Endothelial cell of umbilical vein (primary cell): ENCODE results near the gene PDGFRB. TPM values are rescaled to one million over a fixed set of nuclear protein-coding genes. Genes with fewer than 3 reads are reported as not detected.

Experiments
- BruUV-seq: library from RNA; stranded (reverse); fragments of 400-500 nt; replicated peaks from 2 replicates; lab custom pipeline; 2021; lab: Mats Ljungman, UMichigan
- CTCF ChIA-PET: fragments of 300-600, 350-600 bp; sonication (Branson Sonifier 250); formaldehyde crosslinking; loops from one replicate; lab custom pipeline; 2021; ENCODE audit warnings: antibody characterized with exemption, inconsistent platforms; lab: Charles Lee
- POLR2A ChIA-PET: fragments of 300-600, 350-600 bp; sonication (Branson Sonifier 250); formaldehyde crosslinking; loops from one replicate; lab custom pipeline; 2021; ENCODE audit warnings: antibody characterized with exemption, inconsistent platforms; lab: Charles Lee
- DNase-seq: peaks from one replicate; pipeline ENCODE4 v3.0.0-alpha.2; 2011; ENCODE audit warnings: low read depth, low spot score
- FAIRE-seq: peaks from 2 replicates; lab custom pipeline; 2011; peaks lifted over from hg19 to GRCh38; lab: Jason Lieb, UNC
- H2AFZ ChIP-seq: 2 replicates; pipeline ENCODE4 v1.6.0; 2012; ENCODE audit warnings: low read depth, low read length, control low read depth, inconsistent platforms
- H3K27ac ChIP-seq: 2 replicates; pipeline ENCODE4 v1.5.1; 2011; ENCODE audit warnings: low read depth, mild to moderate bottlenecking, control low read depth, low read length, moderate library complexity; ENCODE audit not compliant: insufficient read depth
- H3K27me3 ChIP-seq, 2 experiments: 2 replicates each; pipeline versions ENCODE4 v1.6.0 to v1.6.1; 2011; ENCODE audit warnings: low read length in 2 of 2, mixed read lengths in 1 of 2; ENCODE audit not compliant: control insufficient read depth in 2 of 2, insufficient read depth in 2 of 2
- H3K36me3 ChIP-seq, 2 experiments: 2 replicates in 1 of 2; 3 replicates in 1 of 2; pipeline ENCODE4 v1.5.1; 2011; ENCODE audit warnings: low read length in 2 of 2, mild to moderate bottlenecking in 1 of 2, moderate library complexity in 1 of 2; ENCODE audit not compliant: control insufficient read depth in 2 of 2, insufficient read depth in 2 of 2; ENCODE audit errors: extremely low read depth in 1 of 2
- H3K4me1 ChIP-seq: 3 replicates; pipeline ENCODE4 v1.5.1; 2011; ENCODE audit warnings: mild to moderate bottlenecking, low read length; ENCODE audit not compliant: control insufficient read depth, insufficient read depth; ENCODE audit errors: extremely low read depth
- H3K4me2 ChIP-seq: 2 replicates; pipeline ENCODE4 v1.6.1; 2011; ENCODE audit warnings: low read length, control low read depth, mixed read lengths; ENCODE audit not compliant: insufficient read depth
- H3K4me3 ChIP-seq, 3 experiments: fragments of 200-600 bp in 1 of 3; sonication (generic), shearing (Covaris generic) in 1 of 3; replicated peaks in 1 of 3; 2 replicates each; pipeline ENCODE4 v1.5.1; 2011 to 2016; ENCODE audit warnings: control low read depth in 3 of 3, low read length in 3 of 3, mild to moderate bottlenecking in 2 of 3, inconsistent platforms in 1 of 3, low read depth in 1 of 3, moderate library complexity in 1 of 3; ENCODE audit not compliant: insufficient read depth in 1 of 3
- H3K79me2 ChIP-seq: 2 replicates; pipeline ENCODE4 v1.6.0; 2012; ENCODE audit warnings: low read length, inconsistent platforms; ENCODE audit not compliant: control insufficient read depth, insufficient read depth
- H3K9ac ChIP-seq: replicated peaks from 2 replicates; pipeline ENCODE3; 2011; ENCODE audit warnings: low read length, control low read depth; ENCODE audit not compliant: insufficient read depth; ENCODE audit errors: extremely low read depth
- H3K9me1 ChIP-seq: replicated peaks from 3 replicates; pipeline ENCODE4 v1.6.0; 2011; ENCODE audit warnings: mild to moderate bottlenecking, low read length; ENCODE audit not compliant: control insufficient read depth, insufficient read depth; ENCODE audit errors: extremely low read depth
- H3K9me3 ChIP-seq: replicated peaks from 2 replicates; pipeline ENCODE4 v1.5.1; 2012; ENCODE audit warnings: low read length, inconsistent platforms; ENCODE audit not compliant: control insufficient read depth, insufficient read depth
- H4K20me1 ChIP-seq: replicated peaks from 2 replicates; pipeline ENCODE3; 2011; ENCODE audit warnings: mild to moderate bottlenecking, low read length; ENCODE audit not compliant: control insufficient read depth, insufficient read depth; ENCODE audit errors: extremely low read depth
- CTCF ChIP-seq, 2 donors: IDR thresholded peaks; 1 replicate in 1 of 2; 2 replicates in 1 of 2; pipeline ENCODE4 v1.5.1; 2011; ENCODE audit warnings: low read length in 2 of 2, mild to moderate bottlenecking in 2 of 2, moderate library complexity in 2 of 2, control low read depth in 1 of 2, inconsistent platforms in 1 of 2, low read depth in 1 of 2; ENCODE audit not compliant: insufficient read depth in 1 of 2; ENCODE audit errors: extremely low read depth in 1 of 2
- EZH2 ChIP-seq: IDR thresholded peaks from 2 replicates; pipeline ENCODE4 v1.6.1; 2012; ENCODE audit warnings: borderline replicate concordance, low read depth, mild to moderate bottlenecking, moderate library complexity, low read length, inconsistent platforms; ENCODE audit not compliant: severe bottlenecking
- FOS ChIP-seq: IDR thresholded peaks from 2 replicates; pipeline ENCODE4 v1.6.1; 2011; ENCODE audit warnings: mild to moderate bottlenecking, low read length, moderate library complexity, borderline replicate concordance; ENCODE audit not compliant: insufficient read depth
- GATA2 ChIP-seq: IDR thresholded peaks from 2 replicates; pipeline ENCODE4 v1.7.0; 2011; ENCODE audit warnings: low read depth, mild to moderate bottlenecking, moderate library complexity, mixed read lengths, low read length; ENCODE audit not compliant: insufficient read length, insufficient read depth
- JUN ChIP-seq: IDR thresholded peaks from 2 replicates; pipeline ENCODE4 v1.6.1; 2011; ENCODE audit warnings: borderline replicate concordance, low read depth; ENCODE audit not compliant: insufficient read length, insufficient read depth
- MYC ChIP-seq: IDR thresholded peaks from one replicate; pipeline ENCODE4 v1.6.1; 2011; ENCODE audit warnings: mild to moderate bottlenecking, low read depth, low read length
- POLR2A ChIP-seq: IDR thresholded peaks from 2 replicates; pipeline ENCODE4 v1.6.1; 2012; ENCODE audit warnings: low read depth, mild to moderate bottlenecking, control low read depth, low read length
- POLR2AphosphoS5 ChIP-seq: IDR thresholded peaks from 2 replicates; pipeline ENCODE4 v1.6.1; 2012; ENCODE audit warnings: low read depth, mild to moderate bottlenecking, control low read depth, low read length, moderate library complexity; ENCODE audit not compliant: insufficient read depth
- dilution Hi-C: fragments of 300-500 bp; cut with MboI; formaldehyde crosslinking; loops from one replicate; pipeline ENCODE4 v1.15.0; 2019; ENCODE audit warnings: low sequenced_read_pairs; ENCODE audit not compliant: extremely low pct_ligation_motif_present
- intact Hi-C: fragments of 100-400 bp; cut with micrococcal nuclease; formaldehyde crosslinking; loops from one replicate; pipeline ENCODE4 v1.10.0; 2022
- polyA plus RNA-seq, 4 experiments: library from polyadenylated mRNA; depleted of rRNA in 3 of 4; stranded (reverse) in 3 of 4; unstranded in 1 of 4; fragments of >200 nt; gene quantifications; 2 replicates each; pipeline versions ENCODE4 v1.2.1 to v1.2.3, GENCODE V29; 2011 to 2012; ENCODE audit warnings: missing spikeins in 1 of 4
- total RNA-seq: library from RNA; stranded (reverse); gene quantifications from 2 replicates; pipeline ENCODE4 v1.2.3, GENCODE V29; 2021
- TF ChIP-seq, protein P1 (sequence below): IDR thresholded peaks from 2 replicates; pipeline ENCODE4 v1.6.1; 2011; ENCODE audit not compliant: insufficient read depth, insufficient read length

Gene PDGFRB
- total and polyA plus RNA-seq, 2 donors (not counting 3 experiments of a cell fraction or from before 2014, with no cell fraction given), result 1.4 to 1.7 TPM

- no peaks in the 10 kb centered on the region for H3K9me1 ChIP-seq
- dilution Hi-C loops (no loop called here), intact Hi-C loops (loop anchor here (5.0 kb wide), 1 partner anchor 1056 kb away; no protein-coding TSS in a partner anchor)
- H3K79me2 ChIP-seq, result no peaks in the 10 kb centered on the region
- no peaks in the 10 kb centered on the region for H3K36me3 ChIP-seq
- no peaks in the 10 kb centered on the region for H4K20me1 ChIP-seq
- no peaks in the 10 kb centered on the region for H3K9me3 ChIP-seq
- CTCF ChIA-PET, result interaction anchor here (1.3 to 3.8 kb wide), 3 partner anchors 8 to 82 kb away, joined by 4 to 18 read pairs (median 11); no protein-coding TSS in a partner anchor
- FAIRE-seq, result no peak
- TF ChIP-seq MYC (no peak), FOS (no peak), CTCF (IDR thresholded peaks at IDR 0.05; ENCODE audit: extremely low read depth in 1 of 2, insufficient read depth in 1 of 2, low read depth in 1 of 2, low read length in 2 of 2) (no peak), EZH2 (no peak), POLR2AphosphoS5 (no peak), POLR2A (no peak), JUN (no peak), GATA2 (no peak)
- TF ChIP-seq, protein P1, sequence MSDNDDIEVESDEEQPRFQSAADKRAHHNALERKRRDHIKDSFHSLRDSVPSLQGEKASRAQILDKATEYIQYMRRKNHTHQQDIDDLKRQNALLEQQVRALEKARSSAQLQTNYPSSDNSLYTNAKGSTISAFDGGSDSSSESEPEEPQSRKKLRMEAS, result no peak
- H3K4me1 ChIP-seq, result peaks cover 24% of the 10 kb centered on the region
- peaks cover 0 to 6% of the 10 kb centered on the region in 2 experiments for H3K27me3 ChIP-seq
- H3K4me2 ChIP-seq, result no peak overlapping the region
- no TSS peak for BruUV-seq
- POLR2A ChIA-PET, result no interaction called here
- H3K27ac ChIP-seq, result no peak overlapping the region
- no peak overlapping the region for H2AFZ ChIP-seq
- no peak overlapping the region for H3K9ac ChIP-seq
- no peak overlapping the region for H3K4me3 ChIP-seq
- DNase-seq, result no peak
Observed at GRCh38 chr5:150136305-150137167, 19.1 kb downstream of the PDGFRB start.
